ENCODE results near the gene ATG16L2. TPM values are rescaled to one million over a fixed set of nuclear protein-coding genes. Genes with fewer than 3 reads are reported as not detected.
A peak's percentile ranks its signal among the peaks of the same experiment; 100 is the strongest.

ATG16L2 gene
- total and polyA plus RNA-seq, 10 of the 15 experiments (the other 5 are each of a cell fraction or from before 2014, with no cell fraction given), result 1.9 to 67.7 (median 30.4) TPM

DNA sequence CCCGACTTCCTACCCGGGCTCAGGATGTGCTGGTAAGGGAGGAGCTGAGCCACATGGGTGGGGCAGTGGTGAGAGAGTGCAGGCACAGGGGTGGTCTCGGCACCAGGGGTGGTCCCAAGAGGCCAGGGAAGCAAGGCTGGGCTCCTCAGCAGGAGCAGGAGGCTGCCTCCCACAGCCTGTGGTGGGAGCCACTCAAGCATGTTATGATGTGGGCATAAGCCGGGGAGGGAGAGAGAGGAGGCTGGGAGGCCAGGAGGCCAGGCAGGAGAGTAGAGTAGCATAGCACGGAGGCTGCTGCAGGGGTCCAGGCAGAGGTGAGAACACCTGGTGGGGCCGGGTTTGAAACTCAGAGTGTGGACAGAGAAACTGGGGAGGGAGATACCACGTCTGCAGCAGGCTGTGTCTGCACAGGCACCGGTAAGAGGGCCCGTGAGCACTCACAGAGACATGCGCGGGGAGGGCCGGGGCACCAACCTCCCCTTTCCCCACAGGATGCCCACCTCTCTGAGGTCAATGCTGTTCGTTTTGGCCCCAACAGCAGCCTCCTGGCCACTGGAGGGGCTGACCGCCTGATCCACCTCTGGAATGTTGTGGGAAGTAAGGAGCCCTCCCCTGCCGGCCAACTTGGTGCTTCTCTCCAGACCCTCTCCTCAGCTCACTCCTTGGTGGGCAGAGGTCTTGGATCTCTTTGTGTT is 10.7 kb downstream of the ATG16L2 start:
- ChIA-PET POLR2A (no interaction called here), RAD21 (ENCODE audit: unreplicated experiment) (interaction anchor here (1.1 to 1.3 kb wide), 2 partner anchors 9 to 31 kb away, joined by 3 to 5 read pairs; partner anchors contain the start of gene STARD10), SMC1A (ENCODE audit: uncharacterized antibody, unreplicated experiment) (interaction anchor here (0.9 kb wide), 1 partner anchor 90 kb away, joined by 3 read pairs; no protein-coding TSS in a partner anchor), CTCF (interaction anchor here (1.0 to 8.7 kb wide), 2 partner anchors 100 to 353 kb away, joined by 3 to 128 read pairs; no protein-coding TSS in a partner anchor)
- no TSS peak for BruUV-seq (replicated peaks)
- in situ Hi-C loops (cut with MboI), result loop anchor here (5.0 to 25.0 kb wide), 2 partner anchors 362 to 417 kb away; no protein-coding TSS in a partner anchor
- Histone ChIP-seq H3K4me3 (no peak overlapping the region), H2AFZ (ENCODE audit: control insufficient read depth, low read depth, low read length) (no peak overlapping the region), H3K27ac (ENCODE audit: control insufficient read depth, insufficient read depth) (no peak overlapping the region; the same call in 1 of the 2 replicates), H3K27me3 (replicated peaks in 1 of 2; ENCODE audit: control insufficient read depth in 2 of 2, insufficient read depth in 2 of 2, low read length in 1 of 2) (no peaks in the 10 kb centered on the region), H3K36me3 (ENCODE audit: control insufficient read depth in 2 of 2, insufficient read depth in 2 of 2, low read length in 1 of 2) (peaks cover 5 to 26% of the 10 kb centered on the region in 2 experiments), H3K9me3 (replicated peaks; ENCODE audit: control insufficient read depth, insufficient read depth, low read length) (no peaks in the 10 kb centered on the region; the same call in 2 of the 3 replicates), H3K9ac (ENCODE audit: control insufficient read depth, insufficient read depth, low read length) (no peak overlapping the region), H3K4me1 (ENCODE audit: control insufficient read depth, insufficient read depth, low read length) (peaks cover 27% of the 10 kb centered on the region), H3K79me2 (ENCODE audit: control insufficient read depth, insufficient read depth, low read length) (no peaks in the 10 kb centered on the region), H3K4me2 (ENCODE audit: control insufficient read depth, insufficient read depth) (no peak overlapping the region), H4K20me1 (ENCODE audit: control insufficient read depth, insufficient read depth) (no peaks in the 10 kb centered on the region)
- TF ChIP-seq SMAD5 (IDR thresholded peaks at IDR 0.05; ENCODE audit: low read depth), result 0 out of 2 replicates have a peak, but pooled peaks have one; percentile 34
- peak; percentile 78 for TF ChIP-seq POLR2A (IDR thresholded peaks at IDR 0.05; ENCODE audit: low read depth, low read length)
- TF ChIP-seq SRF (IDR thresholded peaks at IDR 0.05; ENCODE audit: low read depth in 2 of 2, low read length in 2 of 2), result no peak
- TF ChIP-seq, protein P1, sequence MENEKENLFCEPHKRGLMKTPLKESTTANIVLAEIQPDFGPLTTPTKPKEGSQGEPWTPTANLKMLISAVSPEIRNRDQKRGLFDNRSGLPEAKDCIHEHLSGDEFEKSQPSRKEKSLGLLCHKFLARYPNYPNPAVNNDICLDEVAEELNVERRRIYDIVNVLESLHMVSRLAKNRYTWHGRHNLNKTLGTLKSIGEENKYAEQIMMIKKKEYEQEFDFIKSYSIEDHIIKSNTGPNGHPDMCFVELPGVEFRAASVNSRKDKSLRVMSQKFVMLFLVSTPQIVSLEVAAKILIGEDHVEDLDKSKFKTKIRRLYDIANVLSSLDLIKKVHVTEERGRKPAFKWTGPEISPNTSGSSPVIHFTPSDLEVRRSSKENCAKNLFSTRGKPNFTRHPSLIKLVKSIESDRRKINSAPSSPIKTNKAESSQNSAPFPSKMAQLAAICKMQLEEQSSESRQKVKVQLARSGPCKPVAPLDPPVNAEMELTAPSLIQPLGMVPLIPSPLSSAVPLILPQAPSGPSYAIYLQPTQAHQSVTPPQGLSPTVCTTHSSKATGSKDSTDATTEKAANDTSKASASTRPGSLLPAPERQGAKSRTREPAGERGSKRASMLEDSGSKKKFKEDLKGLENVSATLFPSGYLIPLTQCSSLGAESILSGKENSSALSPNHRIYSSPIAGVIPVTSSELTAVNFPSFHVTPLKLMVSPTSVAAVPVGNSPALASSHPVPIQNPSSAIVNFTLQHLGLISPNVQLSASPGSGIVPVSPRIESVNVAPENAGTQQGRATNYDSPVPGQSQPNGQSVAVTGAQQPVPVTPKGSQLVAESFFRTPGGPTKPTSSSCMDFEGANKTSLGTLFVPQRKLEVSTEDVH (IDR thresholded peaks at IDR 0.05; ENCODE audit: low read depth, partially characterized antibody), result no peak
- peak; percentile 56; the same call in 1 of the 2 replicates for TF ChIP-seq POLR2AphosphoS5 (IDR thresholded peaks at IDR 0.05; ENCODE audit: low read length)
- TF ChIP-seq CBX5 (IDR thresholded peaks at IDR 0.05; ENCODE audit: low read depth), result no peak
- TF ChIP-seq, protein P2, sequence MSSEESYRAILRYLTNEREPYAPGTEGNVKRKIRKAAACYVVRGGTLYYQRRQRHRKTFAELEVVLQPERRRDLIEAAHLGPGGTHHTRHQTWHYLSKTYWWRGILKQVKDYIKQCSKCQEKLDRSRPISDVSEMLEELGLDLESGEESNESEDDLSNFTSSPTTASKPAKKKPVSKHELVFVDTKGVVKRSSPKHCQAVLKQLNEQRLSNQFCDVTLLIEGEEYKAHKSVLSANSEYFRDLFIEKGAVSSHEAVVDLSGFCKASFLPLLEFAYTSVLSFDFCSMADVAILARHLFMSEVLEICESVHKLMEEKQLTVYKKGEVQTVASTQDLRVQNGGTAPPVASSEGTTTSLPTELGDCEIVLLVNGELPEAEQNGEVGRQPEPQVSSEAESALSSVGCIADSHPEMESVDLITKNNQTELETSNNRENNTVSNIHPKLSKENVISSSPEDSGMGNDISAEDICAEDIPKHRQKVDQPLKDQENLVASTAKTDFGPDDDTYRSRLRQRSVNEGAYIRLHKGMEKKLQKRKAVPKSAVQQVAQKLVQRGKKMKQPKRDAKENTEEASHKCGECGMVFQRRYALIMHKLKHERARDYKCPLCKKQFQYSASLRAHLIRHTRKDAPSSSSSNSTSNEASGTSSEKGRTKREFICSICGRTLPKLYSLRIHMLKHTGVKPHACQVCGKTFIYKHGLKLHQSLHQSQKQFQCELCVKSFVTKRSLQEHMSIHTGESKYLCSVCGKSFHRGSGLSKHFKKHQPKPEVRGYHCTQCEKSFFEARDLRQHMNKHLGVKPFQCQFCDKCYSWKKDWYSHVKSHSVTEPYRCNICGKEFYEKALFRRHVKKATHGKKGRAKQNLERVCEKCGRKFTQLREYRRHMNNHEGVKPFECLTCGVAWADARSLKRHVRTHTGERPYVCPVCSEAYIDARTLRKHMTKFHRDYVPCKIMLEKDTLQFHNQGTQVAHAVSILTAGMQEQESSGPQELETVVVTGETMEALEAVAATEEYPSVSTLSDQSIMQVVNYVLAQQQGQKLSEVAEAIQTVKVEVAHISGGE (CRISPR knock-in tag; IDR thresholded peaks at IDR 0.05), result no peak
- TF ChIP-seq, protein P3, sequence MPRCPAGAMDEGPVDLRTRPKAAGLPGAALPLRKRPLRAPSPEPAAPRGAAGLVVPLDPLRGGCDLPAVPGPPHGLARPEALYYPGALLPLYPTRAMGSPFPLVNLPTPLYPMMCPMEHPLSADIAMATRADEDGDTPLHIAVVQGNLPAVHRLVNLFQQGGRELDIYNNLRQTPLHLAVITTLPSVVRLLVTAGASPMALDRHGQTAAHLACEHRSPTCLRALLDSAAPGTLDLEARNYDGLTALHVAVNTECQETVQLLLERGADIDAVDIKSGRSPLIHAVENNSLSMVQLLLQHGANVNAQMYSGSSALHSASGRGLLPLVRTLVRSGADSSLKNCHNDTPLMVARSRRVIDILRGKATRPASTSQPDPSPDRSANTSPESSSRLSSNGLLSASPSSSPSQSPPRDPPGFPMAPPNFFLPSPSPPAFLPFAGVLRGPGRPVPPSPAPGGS (IDR thresholded peaks at IDR 0.05; ENCODE audit: borderline replicate concordance, insufficient read depth, low read depth, low read length, poor library complexity, severe bottlenecking), result peak; percentile 52
- no peak for DNase-seq (ENCODE audit: low read depth, low spot score)
- 77% methylated on average over 13 of the region's 15 CpGs for WGBS (ENCODE audit: insufficient coverage, insufficient replicate concordance, low lambda C conversion rate, missing lambda C conversion rate)
- ATAC-seq, result no peak
- FAIRE-seq, result no peak
- intact Hi-C loops (cut with micrococcal nuclease; ENCODE audit: unreplicated experiment), result no loop called here
